HepG2 (cell line): ENCODE data around the gene PIM3. TPM values are rescaled to one million over a fixed set of nuclear protein-coding genes. Genes with fewer than 3 reads are reported as not detected.
A peak's percentile ranks its signal among the peaks of the same experiment; 100 is the strongest.

Source experiments
- CC2D1A ChIP-seq: sonication (generic); formaldehyde crosslinking; IDR thresholded peaks from 2 replicates; pipeline ENCODE4 v1.8.1; 2023; ENCODE audit warnings: mild to moderate bottlenecking, missing genetic modification reagents
- CREB1 ChIP-seq, 2 experiments: fragments of 450-650 bp in 1 of 2; IDR thresholded peaks; 2 replicates each; pipeline ENCODE4 v1.6.1; 2016 to 2017; ENCODE audit warnings: control low read depth in 1 of 2, mild to moderate bottlenecking in 1 of 2, missing compliant biosample characterization in 1 of 2, missing genetic modification characterization in 1 of 2
- DZIP1 ChIP-seq: sonication (generic); formaldehyde crosslinking; IDR thresholded peaks from 2 replicates; pipeline ENCODE4 v1.5.0; 2020; ENCODE audit warnings: mild to moderate bottlenecking, missing genetic modification reagents
- FOXP4 ChIP-seq: sonication (generic); formaldehyde crosslinking; IDR thresholded peaks from 2 replicates; pipeline ENCODE4 v1.4.0; 2020; ENCODE audit warnings: missing genetic modification reagents
- GPN1 ChIP-seq: sonication (generic); formaldehyde crosslinking; IDR thresholded peaks from 2 replicates; pipeline ENCODE4 v1.5.1; 2020; ENCODE audit warnings: missing genetic modification reagents, borderline replicate concordance
- MIXL1 ChIP-seq: IDR thresholded peaks from 2 replicates; pipeline ENCODE4 v1.6.1; 2016
- ONECUT2 ChIP-seq: sonication (generic); formaldehyde crosslinking; IDR thresholded peaks from 2 replicates; pipeline ENCODE4 v1.4.0; 2020; ENCODE audit warnings: missing genetic modification reagents
- SAP130 ChIP-seq: IDR thresholded peaks from 2 replicates; pipeline ENCODE4 v1.6.1; 2016; ENCODE audit warnings: low read depth
- SKIL ChIP-seq: sonication (generic); formaldehyde crosslinking; IDR thresholded peaks from 2 replicates; pipeline ENCODE4 v1.8.0; 2022; ENCODE audit warnings: missing genetic modification reagents, mild to moderate bottlenecking, moderate library complexity, borderline replicate concordance
- TBX2 ChIP-seq: sonication (generic); formaldehyde crosslinking; IDR thresholded peaks from 2 replicates; pipeline ENCODE4 v1.5.0; 2020; ENCODE audit warnings: missing genetic modification reagents, mild to moderate bottlenecking, borderline replicate concordance
- TFE3 ChIP-seq: IDR thresholded peaks from 2 replicates; pipeline ENCODE4 v1.6.1; 2016
- TGIF2 ChIP-seq: IDR thresholded peaks from 2 replicates; pipeline ENCODE4 v1.6.1; 2016; ENCODE audit warnings: control low read depth, missing compliant biosample characterization
- THYN1 ChIP-seq: sonication (generic); formaldehyde crosslinking; IDR thresholded peaks from 2 replicates; pipeline ENCODE4 v1.8.1; 2023; ENCODE audit warnings: low read depth, mild to moderate bottlenecking, moderate library complexity, missing genetic modification reagents, borderline replicate concordance
- ZFP90 ChIP-seq: sonication (generic); formaldehyde crosslinking; IDR thresholded peaks from 2 replicates; pipeline ENCODE4 v1.8.0; 2022; ENCODE audit warnings: missing genetic modification reagents, mild to moderate bottlenecking, inconsistent platforms, borderline replicate concordance
- ZMAT3 ChIP-seq: sonication (generic); formaldehyde crosslinking; conservative IDR thresholded peaks from 2 replicates; pipeline ENCODE4 v1.7.0; 2021; ENCODE audit warnings: missing genetic modification reagents
- ZNF180 ChIP-seq: sonication (generic); formaldehyde crosslinking; IDR thresholded peaks from 2 replicates; pipeline ENCODE4 v1.4.0; 2020; ENCODE audit warnings: low read depth, missing genetic modification reagents, borderline replicate concordance
- ZNF292 ChIP-seq: sonication (generic); formaldehyde crosslinking; IDR thresholded peaks from 2 replicates; pipeline ENCODE4 v1.8.1; 2022; ENCODE audit warnings: mild to moderate bottlenecking, low read depth, missing genetic modification reagents, borderline replicate concordance
- ZNF326 ChIP-seq: sonication (generic); formaldehyde crosslinking; IDR thresholded peaks from 2 replicates; pipeline ENCODE4 v1.4.0; 2020; ENCODE audit warnings: missing genetic modification reagents, borderline replicate concordance
- ZNF501 ChIP-seq: sonication (generic); formaldehyde crosslinking; IDR thresholded peaks from 2 replicates; pipeline ENCODE4 v1.5.1; 2020; ENCODE audit warnings: mild to moderate bottlenecking, moderate library complexity, missing genetic modification reagents
- ZNF607 ChIP-seq: sonication (generic); formaldehyde crosslinking; IDR thresholded peaks from 2 replicates; pipeline ENCODE4 v1.5.1; 2020; ENCODE audit warnings: missing genetic modification reagents, mild to moderate bottlenecking, borderline replicate concordance
- ZNF746 ChIP-seq: sonication (generic); formaldehyde crosslinking; IDR thresholded peaks from 2 replicates; pipeline ENCODE4 v1.8.0; 2022; ENCODE audit warnings: mild to moderate bottlenecking, missing genetic modification reagents
- polyA plus RNA-seq, 8 experiments: library from polyadenylated mRNA; depleted of rRNA in 3 of 8; stranded (reverse) in 7 of 8; unstranded in 1 of 8; fragments of >200 nt; fragmentation: Illumina TruSeq in 4 of 8; extraction: Trizol in 4 of 8; gene quantifications; 2 replicates each; pipeline versions ENCODE4 v1.2.1 to v1.2.3, GENCODE V29; 2011 to 2016; ENCODE audit warnings: low read depth in 4 of 8, missing spikeins in 1 of 8, mixed read lengths in 1 of 8; ENCODE audit not compliant: insufficient read depth in 1 of 8
- total RNA-seq, 5 experiments: library from RNA; depleted of rRNA; stranded (reverse); fragments of >200 nt; fragmentation: Illumina TruSeq; extraction: Trizol; gene quantifications; 2 replicates each; pipeline ENCODE4 v1.2.3, GENCODE V29; 2016; ENCODE audit warnings: low read depth in 1 of 5

The PIM3 gene
- total and polyA plus RNA-seq, 2 of the 13 experiments (the other 11 are each of a cell fraction or from before 2014, with no cell fraction given) = 21.6 to 31.2 TPM

- TF ChIP-seq SAP130 (CRISPR knock-in tag) (peak; percentile 75), ZMAT3 (CRISPR knock-in tag) (0 out of 2 replicates have a peak, but pooled peaks have one; percentile 38), TFE3 (0 out of 2 replicates have a peak, but pooled peaks have one; percentile 14), GPN1 (no peak), MIXL1 (CRISPR knock-in tag) (no peak), THYN1 (no peak), ZNF180 (CRISPR knock-in tag) (no peak), ZNF292 (CRISPR knock-in tag) (peak; percentile 29; the same call in 1 of the 2 replicates), ONECUT2 (CRISPR knock-in tag) (no peak), ZNF746 (CRISPR knock-in tag) (no peak), ZNF607 (CRISPR knock-in tag) (peak; percentile 82), DZIP1 (CRISPR knock-in tag) (no peak), SKIL (CRISPR knock-in tag) (peak; percentile 64; the same call in 1 of the 2 replicates), TBX2 (CRISPR knock-in tag) (peak; percentile 32; the same call in 1 of the 2 replicates), ZNF501 (CRISPR knock-in tag) (peak; percentile 19; the same call in 1 of the 2 replicates), FOXP4 (CRISPR knock-in tag) (no peak), ZNF326 (CRISPR knock-in tag) (no peak), CC2D1A (CRISPR knock-in tag) (no peak), TGIF2 (peak; percentile 50; the same call in 1 of the 2 replicates), CREB1 (IDR thresholded peaks at IDR 0.05) (peak; percentile 45; the same call in 1 of the 2 replicates), CREB1 (CRISPR knock-in tag; IDR thresholded peaks at IDR 0.05) (no peak), ZFP90 (CRISPR knock-in tag) (no peak)
Measured at GRCh38 chr22:49951000-49951677, 9.4 kb upstream of the PIM3 start (continued).
